IMR-90 (cell line): ENCODE data around the gene PPP1R14D.

Source experiments
- CTCF ChIP-seq: conservative IDR thresholded peaks from 2 replicates; pipeline ENCODE4 v1.5.1; 2012; ENCODE audit warnings: mild to moderate bottlenecking, low read depth, low read length, improper control_type of control experiment
- MAZ ChIP-seq: IDR thresholded peaks from 2 replicates; pipeline ENCODE4 v1.6.1; 2012; ENCODE audit warnings: low read depth, mild to moderate bottlenecking, low read length, improper control_type of control experiment, moderate library complexity, borderline replicate concordance
- RFX5 ChIP-seq: IDR thresholded peaks from 2 replicates; pipeline ENCODE4 v1.8.0; 2012; ENCODE audit warnings: low read depth, mild to moderate bottlenecking, low read length, moderate library complexity

GRCh38 chr15:40828447-40829036, at the start of gene PPP1R14D:
- no peak for TF ChIP-seq MAZ
- TF ChIP-seq CTCF: no peak
- no peak for TF ChIP-seq RFX5
